ENCODE data around the gene CHPT1.

- TF ChIP-seq EZH2 (IDR thresholded peaks at IDR 0.05; ENCODE audit: low read length, missing control alignments) (no peak), CTCF (conservative IDR thresholded peaks at IDR 0.05 in 1 of 2, IDR thresholded peaks at IDR 0.05 in 1 of 2; ENCODE audit: low read depth in 1 of 2, low read length in 2 of 2) (no peak)
Observed at GRCh38 chr12:101647711-101648110, 49.7 kb upstream of the CHPT1 start.
